ENCODE data around the gene NMT2.

Gene NMT2

GRCh38 chr10:15180736-15181135 is 12.2 kb upstream of the NMT2 start:
- no peak for DNase-seq

- DNase-seq: no peak
Observed at GRCh38 chr10:15176269-15176668, 7.8 kb upstream of the NMT2 start.

- DNase-seq: no peak
Observed at GRCh38 chr10:15175587-15175986, 7.1 kb upstream of the NMT2 start.

GRCh38 chr10:15172306-15172840 is 3.9 kb upstream of the NMT2 start:
- no peak for DNase-seq

- peak; percentile 26 for DNase-seq
Observed at GRCh38 chr10:15169555-15170401, 1.3 kb upstream of the NMT2 start.

- peak; percentile 95 for DNase-seq
Observed at GRCh38 chr10:15168786-15169554, 477 bp upstream of the NMT2 start.

GRCh38 chr10:15167411-15168290 is 842 bp downstream of the NMT2 start:
- peak; percentile 39 for DNase-seq

GRCh38 chr10:15166325-15166724 is 2.2 kb downstream of the NMT2 start:
- no peak for DNase-seq

- no peak for DNase-seq
Observed at GRCh38 chr10:15163253-15163828, 5.2 kb downstream of the NMT2 start.

- no peak for DNase-seq
Observed at GRCh38 chr10:15158972-15159371, 9.5 kb downstream of the NMT2 start.

GRCh38 chr10:15158448-15158847 is 10.0 kb downstream of the NMT2 start:
- no peak for DNase-seq

- DNase-seq: no peak
Observed at GRCh38 chr10:15155978-15156656, 12.4 kb downstream of the NMT2 start.

GRCh38 chr10:15152556-15152955 is 15.9 kb downstream of the NMT2 start:
- no peak for DNase-seq

GRCh38 chr10:15150563-15150962 is 17.9 kb downstream of the NMT2 start:
- DNase-seq: no peak

GRCh38 chr10:15149042-15149771 is 19.3 kb downstream of the NMT2 start:
- no peak for DNase-seq

- no peak for DNase-seq
Observed at GRCh38 chr10:15147594-15148392, 20.7 kb downstream of the NMT2 start.

GRCh38 chr10:15146366-15146765 is 22.1 kb downstream of the NMT2 start:
- DNase-seq: no peak

GRCh38 chr10:15144788-15145187 is 23.7 kb downstream of the NMT2 start:
- no peak for DNase-seq

GRCh38 chr10:15141136-15142054 is 27.1 kb downstream of the NMT2 start:
- DNase-seq: no peak

Data from activated CD8-positive, alpha-beta memory T cell treated with anti-CD3 and anti-CD28 coated beads, Interleukin-2, amount 50 U/mL, for 4 hours (primary cell).